ENCODE data around the gene SATB2.

GRCh38 chr2:199458009-199458805 is 468 bp upstream of the SATB2 start:
- TF ChIP-seq CTCF (IDR thresholded peaks at IDR 0.05) (no peak), ZFX (IDR thresholded peaks at IDR 0.05; ENCODE audit: borderline replicate concordance) (no peak)
